Stimulated activated CD4-positive, alpha-beta T cell treated with anti-CD3 and anti-CD28 coated beads, Interleukin-2, amount 100 ng/mL, for 4 hours (primary cell): ENCODE measurements around the gene NRG3.

ENCODE experiments used
- DNase-seq: peaks from one replicate; pipeline ENCODE4 v3.0.0-alpha.2; 2020; ENCODE audit warnings: low read depth

NRG3 gene

DNA sequence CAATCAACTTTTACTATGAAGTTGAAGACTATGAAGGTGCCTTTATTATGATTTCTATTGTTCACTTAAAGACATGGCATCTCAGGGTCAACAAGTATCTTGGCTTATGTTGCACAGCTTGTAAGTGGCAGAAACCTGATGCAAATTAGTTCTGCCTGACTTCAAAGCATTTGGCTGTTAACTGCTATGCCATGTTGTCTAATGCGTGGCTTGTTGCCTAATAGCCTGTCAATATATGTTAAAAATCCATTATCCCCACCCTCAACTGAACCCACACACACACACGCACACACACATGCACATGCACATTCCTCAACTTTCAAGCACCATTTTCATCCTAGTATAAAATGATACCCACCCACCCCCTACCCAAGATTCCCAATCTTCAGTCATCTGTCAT lies 217.1 kb downstream of the NRG3 start:
- DNase-seq: no peak

DNA sequence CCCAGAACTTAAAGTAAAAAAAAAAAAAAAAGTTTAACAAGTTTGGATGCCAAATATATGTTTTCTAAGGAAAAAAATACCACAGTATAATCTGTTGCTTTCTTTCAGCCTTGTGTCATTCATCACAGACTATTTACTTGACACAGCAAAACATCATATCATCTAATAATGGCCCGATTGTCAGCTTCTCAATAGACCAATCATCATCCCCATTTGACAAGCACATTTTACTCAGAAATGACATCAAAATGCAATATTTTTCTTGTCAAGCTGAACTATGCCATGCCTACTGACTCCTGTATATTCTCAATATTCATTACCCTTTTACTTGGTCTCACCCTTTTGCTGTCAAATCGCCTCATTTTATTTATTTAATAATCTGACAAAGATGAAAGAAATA lies 249.7 kb downstream of the NRG3 start:
- DNase-seq: no peak

DNA sequence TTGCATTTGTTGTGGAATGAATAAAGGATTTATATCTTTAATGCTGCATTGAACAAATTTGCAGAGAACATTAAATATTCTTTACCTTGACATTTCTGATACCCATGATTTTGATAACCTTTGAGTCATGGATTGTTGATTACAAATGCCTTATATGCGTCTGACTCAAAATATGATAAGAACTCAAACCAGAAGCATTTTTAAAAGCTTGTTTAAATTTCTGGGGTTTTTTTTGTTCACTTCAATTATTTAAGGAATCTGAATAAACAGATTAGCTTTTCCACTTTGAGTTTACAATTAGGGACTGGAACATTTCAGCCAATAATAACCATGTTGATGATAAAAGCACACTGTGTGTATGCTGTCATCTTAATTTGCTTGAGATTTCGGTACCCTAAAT lies 253.5 kb downstream of the NRG3 start:
- no peak for DNase-seq

DNA sequence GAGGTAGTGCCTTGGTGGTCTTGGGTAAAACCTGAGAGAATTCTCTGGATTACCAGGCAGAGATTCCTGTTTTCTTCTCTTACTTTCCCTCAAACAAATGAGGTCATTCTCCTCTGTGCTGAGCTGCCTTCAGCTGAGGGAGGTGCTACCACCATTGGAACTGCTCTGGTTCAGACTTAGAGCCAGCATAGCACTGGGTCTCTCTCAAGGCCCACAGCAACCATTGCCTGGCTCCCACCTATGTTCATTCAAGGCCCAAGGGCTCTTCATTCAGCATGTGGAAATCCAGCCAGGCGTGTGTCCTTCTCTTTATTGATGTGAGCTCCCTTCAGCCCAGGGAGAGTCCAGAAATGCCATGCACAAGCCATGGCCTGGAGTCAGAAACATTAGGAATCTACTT lies 261.1 kb downstream of the NRG3 start:
- DNase-seq: no peak

DNA sequence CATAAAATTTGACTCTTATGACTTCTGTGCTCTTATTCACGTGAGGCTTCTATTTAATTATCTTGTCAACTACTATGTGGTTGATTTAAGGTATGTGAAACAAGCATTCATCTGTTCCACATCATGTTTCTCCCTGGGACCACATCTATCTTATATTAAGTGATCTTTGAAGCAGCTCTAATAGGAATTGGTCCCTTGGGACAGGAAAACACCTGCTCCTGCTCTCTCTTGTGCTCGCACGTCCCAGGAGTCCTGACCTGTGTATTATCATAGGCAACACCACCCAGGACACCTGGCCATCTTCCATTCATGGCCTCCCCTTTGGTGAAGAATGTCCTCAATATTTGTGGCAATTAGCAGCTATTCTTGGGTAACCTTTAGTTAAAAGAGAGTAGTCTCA lies 269.2 kb downstream of the NRG3 start:
- DNase-seq: no peak

DNA sequence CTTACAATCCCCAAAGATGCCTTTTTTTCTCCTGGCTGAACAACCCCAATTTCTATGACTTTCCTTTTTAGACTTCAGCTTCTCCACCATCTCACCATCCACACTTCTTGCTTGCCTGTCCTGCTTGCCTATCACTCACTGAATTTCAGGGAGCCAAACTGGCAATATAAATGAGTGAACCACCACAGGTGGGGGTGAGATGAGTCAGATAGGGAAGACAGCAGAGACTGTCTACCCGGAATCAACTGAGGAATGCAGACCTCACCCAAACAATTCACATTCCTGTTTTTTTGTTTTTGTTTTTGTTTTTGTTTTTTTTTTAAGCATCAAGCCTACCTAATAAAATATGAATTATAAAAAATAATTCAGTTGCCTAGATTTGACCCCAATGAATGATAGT lies 273.8 kb downstream of the NRG3 start:
- DNase-seq: no peak

DNA sequence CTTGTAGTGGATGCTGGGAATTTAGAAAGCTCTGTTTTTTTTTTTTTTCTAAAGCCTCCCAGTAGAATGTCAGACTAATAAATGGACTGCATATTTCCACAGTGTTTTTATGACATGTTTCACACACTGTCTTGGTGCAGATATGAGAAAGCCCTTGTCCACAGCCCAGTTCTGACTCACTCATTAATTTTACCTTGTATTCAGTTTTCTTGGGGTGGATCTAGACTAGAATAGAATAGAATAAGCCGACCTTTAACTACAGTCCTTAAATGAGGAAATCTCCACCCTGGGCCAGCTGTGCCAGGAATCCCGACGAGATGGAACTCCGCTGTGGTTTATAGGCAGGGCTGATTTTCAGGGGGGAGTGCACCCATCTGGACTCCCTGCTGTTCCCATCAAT lies 274.7 kb downstream of the NRG3 start:
- DNase-seq: no peak

DNA sequence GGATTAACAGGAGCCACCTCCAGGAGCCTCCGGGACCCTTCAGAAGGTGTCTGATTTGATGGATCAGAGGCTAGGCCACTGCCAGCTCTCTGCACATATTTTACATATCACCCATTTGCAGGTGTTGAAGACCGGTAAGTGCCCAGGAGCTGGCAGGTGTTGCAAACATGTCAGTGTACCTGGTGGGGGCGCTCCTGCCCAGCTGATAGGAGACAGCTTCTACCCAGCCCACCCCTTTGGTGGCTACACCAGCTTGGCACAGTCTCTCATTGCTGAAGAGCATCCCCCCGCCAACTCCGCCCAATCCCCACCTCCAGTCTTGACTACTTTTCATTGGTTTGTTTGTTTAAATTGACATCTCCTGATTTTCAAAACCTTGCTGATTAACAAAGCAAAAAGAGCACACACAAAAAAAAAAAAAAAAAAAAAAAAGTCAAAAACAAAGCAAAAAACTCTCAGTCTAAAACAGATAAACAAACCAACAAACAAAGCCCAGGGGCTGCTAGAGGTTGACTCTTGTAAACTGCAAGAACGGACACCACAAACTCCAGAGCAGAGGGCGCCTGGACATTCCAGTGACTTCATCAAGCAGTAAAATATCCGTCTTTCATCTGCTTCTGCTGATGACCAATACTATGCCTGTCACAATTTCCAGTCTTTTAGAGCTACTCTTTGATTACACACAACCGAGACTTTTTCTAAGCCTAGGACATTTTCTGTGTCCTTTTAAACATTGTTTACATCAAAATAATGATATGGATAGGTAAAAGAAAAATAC lies 275.3 kb downstream of the NRG3 start:
- DNase-seq: no peak

DNA sequence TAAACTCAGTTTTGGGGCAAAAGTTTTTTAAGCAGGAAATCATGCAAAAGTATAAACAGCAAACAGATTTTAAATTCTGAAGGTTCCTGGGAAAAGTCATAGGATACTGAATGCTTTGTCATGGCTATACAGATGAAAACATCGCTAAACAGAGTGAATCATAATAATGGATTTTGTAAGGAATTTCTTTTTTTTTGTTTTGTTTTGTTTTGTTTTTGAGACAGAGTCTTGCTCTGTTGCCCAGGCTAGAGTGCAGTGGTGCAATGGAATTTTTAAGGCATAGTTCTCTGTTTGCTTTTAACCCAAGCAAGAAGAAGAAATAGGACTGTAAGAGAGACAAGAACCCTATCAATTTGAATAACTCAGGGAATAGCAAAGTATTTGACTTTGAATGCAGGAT lies 285.3 kb downstream of the NRG3 start:
- no peak for DNase-seq

DNA sequence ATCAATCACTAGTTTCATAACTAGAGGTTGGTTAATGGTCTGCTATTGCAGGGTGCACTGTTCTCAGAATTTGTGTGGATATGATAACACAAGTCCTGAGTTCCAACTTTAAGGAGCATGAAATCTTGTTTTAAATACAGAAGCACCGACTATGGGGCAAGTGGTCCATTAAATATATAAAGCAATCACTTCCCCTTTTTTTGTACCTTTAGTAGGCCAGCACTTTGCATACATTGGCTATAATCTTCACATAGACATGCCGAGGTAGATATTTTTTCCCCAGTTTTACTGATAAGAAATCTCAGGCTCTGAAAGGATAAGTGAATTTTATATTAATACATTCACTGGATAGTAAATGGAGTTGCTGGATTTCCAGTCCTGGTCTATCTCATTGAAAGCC lies 286.3 kb downstream of the NRG3 start:
- DNase-seq: no peak

DNA sequence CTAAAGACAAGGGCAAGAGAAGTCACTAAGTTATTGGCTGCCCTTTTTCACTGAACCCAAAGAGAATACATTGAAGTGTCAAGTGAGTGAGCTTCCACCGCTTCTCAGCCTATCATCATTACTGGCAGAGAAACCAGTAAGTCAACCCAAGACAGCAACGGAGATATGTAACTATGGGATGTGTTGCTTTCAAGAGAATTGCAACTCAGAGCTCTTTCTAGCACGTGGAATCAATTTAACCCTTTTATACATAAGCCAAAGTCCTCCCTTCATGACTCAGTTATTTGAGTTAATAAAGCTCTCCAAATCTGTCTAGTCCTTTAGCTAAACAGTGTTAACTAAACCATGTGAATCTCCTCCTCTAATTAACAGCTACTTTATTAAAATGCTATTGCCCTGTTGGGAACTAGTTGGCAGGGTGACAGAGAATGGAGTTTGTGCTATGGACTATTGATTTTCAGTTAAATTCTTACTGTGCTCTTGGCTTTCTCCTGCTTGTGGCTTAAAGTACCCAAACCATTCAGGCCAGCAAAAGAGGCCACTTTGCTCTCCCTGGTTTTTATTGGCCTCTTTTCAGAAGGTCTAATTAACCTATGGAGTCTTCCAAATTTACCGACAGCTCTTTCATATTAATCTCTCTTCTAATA lies 287.7 kb downstream of the NRG3 start:
- DNase-seq: no peak

DNA sequence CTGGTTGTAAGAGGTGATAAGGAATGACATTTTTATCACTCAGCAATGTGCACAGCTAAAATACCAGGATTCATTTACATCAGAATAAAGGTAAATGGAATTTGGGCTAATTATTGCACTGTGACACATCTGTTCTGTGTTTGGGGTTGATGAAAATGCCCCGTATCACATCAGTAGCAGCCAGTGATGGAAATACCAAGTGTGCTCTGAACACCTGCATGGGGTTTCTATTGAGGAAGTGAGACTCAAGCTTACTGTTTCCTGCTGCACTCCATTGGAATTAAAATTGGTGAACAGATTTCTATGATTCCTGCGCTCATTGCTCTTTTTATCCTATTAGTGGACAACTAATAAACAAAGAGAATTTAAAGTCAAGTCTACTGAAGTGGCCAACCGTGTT lies 296.9 kb downstream of the NRG3 start:
- DNase-seq: no peak

DNA sequence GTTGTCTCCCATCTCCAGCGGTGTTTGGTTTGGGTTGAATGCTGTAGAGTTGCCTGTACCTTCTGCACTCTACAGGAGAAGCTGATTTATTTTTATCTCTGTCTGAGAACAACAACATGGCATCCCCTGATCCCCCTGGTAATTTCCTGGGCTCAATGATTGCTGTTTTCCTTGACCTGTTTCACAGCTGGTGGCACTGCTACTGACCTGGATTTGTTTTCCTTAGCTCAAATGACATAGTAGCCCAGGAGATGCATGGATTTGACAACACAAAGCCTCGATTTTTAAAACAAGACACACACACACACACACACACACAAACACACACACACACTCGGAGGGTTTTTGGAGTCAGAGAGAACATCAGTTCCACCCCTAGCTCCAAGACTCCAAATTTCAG lies 301.6 kb downstream of the NRG3 start:
- DNase-seq: no peak

DNA sequence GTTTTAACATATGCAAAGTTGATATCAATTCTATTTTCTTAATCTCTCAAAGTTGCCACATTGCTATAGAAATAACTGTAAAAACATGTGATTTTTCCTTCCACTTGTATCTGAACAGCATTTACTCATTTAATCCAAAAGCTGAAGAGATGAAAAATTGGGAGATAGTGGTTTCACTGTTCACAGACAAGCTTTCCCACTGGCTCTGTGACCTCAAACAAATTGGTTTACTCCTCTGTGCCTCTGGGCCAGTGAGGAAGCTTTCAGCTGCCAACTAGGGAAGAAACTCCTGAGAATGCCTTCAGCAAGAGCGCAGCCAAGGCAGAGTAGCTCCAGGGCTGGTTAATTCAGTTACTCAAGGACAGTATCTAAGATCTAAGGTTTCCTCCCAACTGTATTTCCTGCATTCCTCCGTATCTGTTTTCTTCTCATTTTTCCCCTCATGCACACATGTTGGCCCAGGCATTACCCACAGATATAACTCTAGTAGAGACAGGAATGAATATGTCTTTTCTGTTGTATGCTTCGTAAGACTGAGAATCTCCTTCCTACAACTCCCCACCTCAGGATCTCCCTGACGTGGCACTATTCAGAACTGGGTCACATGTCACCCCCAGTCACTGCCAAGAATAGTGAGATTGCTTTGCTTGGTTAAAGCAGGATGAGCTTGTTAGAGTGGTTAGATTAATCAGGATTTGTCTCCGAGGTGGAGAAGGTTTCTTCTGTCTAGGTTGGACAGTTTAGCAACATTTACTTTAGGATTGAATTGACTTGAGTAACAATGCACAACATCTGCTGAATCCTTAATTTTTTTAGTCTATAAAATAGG lies 315.7 kb downstream of the NRG3 start:
- DNase-seq: no peak

DNA sequence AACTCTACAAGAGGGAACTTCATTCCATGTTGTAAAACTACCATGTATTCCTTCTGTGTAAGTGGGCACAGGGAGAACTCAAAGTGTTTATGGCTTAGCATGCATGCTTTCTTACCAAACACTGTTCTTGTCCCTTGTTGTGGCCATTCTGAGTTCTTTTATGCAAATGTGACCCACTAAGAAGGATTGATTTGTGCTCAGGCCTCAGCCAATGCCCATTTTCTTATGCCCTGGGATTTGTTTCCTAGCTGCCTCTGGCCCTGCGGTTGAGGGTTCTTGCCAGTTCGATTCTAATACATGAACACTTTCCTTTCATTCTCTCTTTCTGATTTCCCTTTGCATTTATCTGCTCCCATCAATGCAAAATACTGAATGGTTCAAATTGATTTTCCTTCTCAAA lies 316.7 kb downstream of the NRG3 start:
- DNase-seq: no peak

DNA sequence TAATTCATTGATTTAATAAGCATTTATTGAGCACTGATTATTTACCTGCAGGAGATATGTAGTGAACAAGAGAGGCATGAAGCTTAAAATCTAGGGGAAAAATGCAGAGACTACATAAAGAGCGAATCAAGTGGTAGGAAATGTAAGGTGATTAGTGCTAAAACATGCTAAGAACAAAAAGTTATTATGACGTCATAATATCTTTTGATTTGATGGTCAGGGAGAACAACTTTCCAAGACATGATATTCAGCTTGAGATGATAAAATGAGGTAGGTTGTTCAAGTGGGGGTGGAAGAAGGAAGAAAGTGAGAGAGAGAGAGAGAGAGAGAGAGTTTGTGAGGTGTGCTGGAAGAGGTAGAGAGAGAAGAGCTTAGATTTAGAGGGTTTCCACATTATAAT lies 317.7 kb downstream of the NRG3 start:
- no peak for DNase-seq

DNA sequence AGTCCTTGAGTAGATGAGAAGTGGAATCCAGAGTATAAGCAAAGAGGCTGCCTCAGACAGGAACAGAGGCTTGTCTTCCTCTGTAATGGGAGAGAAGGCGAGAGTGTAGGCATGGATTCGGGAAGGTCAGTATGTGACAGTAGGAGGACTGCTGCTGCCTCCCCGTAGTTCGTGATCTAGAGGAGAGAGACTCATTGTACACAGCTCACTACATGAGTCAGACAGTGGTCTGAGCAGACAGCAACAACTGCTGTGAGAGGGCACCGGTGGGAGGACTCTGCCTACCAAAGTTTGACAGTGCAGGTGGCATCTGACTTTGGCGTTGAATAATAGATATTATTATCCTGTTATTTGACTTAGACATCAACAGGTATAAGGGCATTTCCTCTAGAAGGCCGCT lies 319.4 kb downstream of the NRG3 start:
- DNase-seq: no peak

DNA sequence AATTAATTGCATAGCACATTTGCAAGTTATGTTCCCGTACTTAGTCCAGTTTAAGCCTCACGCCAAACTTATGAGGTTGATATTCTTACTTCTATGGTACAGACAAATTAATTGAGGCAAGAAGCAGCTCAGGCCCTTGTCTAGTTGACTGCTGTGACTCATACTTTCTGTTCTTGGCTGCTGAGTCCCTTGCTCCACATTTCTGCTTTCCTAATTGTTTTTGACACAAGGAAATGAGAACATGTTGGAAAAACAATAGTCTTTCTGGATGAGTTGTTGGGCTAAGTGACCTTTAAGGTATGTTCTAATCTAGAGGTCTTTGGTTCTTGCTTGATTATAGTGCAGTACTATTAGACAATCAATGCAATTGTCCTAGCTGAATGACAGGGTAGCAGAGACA lies 331.8 kb downstream of the NRG3 start:
- no peak for DNase-seq

DNA sequence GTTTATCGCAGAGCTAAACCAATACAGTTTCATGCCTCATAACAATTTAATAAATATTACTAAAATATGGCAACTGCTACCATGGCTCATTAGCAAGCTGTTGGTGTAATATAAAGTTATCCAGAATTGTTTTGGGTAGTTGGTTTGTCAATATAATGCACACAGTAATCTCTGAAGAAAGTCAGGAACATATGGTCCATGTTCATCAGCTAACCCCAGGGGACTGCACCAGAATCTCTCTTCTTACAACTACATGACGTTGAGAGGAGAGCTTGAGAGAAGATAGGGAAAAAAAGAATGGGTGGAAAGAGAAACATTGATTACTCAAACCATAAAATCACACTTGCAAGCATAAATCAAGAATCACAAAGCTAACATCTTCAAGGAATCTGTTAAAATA lies 333.7 kb downstream of the NRG3 start:
- DNase-seq: no peak

DNA sequence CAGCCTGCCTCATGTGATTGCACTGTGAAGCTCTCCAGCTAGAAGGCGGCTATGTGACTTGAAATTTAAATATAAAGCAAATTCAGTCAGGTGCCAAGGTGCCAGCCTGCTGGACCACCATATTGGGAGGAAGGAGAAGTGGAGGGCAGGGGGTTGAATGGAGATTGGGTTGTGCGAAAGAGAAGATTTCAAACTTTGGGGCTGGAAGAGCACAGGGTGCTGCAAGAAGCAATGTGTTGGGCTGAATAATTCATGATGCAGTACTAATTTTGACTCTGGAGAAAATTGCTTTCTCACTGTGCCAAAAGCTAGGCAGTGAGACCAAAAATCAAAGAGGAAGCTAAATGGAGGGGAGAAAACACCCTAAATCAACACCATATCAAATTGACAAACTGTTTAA lies 335.3 kb downstream of the NRG3 start:
- no peak for DNase-seq

DNA sequence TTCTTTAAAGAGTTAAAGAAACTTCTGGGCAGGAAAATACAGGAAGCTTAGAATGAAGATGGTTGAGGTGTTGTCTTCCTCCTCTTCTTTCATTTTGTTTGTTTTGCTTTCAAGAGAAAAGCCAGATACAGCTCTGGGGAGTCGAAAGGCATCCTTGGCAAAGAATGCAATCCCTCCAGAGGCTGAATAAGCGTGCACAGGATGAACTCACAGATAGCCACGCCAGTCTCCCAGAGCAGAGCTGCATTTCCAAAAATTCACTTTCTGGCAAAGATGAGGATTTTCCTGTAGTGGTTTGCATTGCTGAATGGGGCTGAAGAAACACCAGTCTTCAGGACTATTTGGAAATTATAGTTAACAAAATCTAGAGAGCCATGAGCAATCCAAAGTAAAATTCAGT lies 336.4 kb downstream of the NRG3 start:
- no peak for DNase-seq

DNA sequence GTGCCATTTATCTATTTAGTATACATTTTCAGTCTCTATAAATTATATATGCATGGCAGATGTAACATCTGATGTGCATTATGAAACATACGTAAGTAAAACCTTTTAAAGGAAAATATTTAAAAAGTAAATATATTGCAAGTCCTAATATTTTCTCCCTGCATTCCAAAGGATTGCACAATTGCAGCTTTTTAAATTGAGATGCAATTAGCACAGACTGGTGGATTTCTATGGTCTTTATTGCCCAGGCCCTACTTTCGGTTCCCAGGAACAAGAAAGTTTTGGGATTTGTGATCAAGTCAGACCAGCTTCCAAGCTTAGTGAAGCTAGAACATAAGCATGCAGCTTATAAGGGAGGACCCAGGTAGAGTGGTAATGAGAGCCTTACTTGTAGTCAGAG lies 337.8 kb downstream of the NRG3 start:
- no peak for DNase-seq

DNA sequence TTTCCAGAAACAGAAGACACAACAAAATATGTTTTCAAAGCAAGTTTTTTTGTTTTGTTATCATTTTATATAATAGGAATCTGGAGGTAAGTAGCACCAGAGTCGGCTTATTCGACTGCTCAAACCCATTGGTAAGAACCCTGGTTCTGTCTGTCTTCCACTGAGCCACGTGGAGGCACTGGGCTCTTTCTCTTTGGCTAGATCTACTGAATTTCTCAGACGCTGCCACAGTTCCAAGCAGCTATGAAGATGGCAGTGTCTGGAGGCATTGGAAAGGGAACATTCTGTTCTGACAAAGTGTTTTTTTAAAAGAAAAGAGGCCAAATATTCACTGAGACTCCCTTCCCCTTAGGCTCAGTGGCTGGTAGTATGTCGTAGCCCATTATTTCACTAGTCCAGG lies 338.8 kb downstream of the NRG3 start:
- DNase-seq: no peak
